BJ (cell line): ENCODE data around the gene SMARCB1. TPM values are rescaled to one million over a fixed set of nuclear protein-coding genes. Genes with fewer than 3 reads are reported as not detected.

Experiments
- CTCF ChIA-PET: fragments of 350-600 bp; formaldehyde crosslinking; extraction: SDS; loops from one replicate; lab custom pipeline; 2021; ENCODE audit warnings: antibody characterized with exemption, inconsistent platforms; lab: Yijun Ruan, JAX
- POLR2A ChIA-PET: fragments of 300-600 bp; sonication (Branson Sonifier 250); formaldehyde crosslinking; extraction: SDS; loops from one replicate; lab custom pipeline; 2021; ENCODE audit warnings: antibody characterized with exemption; lab: Charles Lee
- DNase-seq: peaks from one replicate; pipeline ENCODE4 v3.0.0-alpha.2; 2011; ENCODE audit warnings: low read depth
- H3K27me3 ChIP-seq: 2 replicates; pipeline ENCODE4 v1.6.0; 2011; ENCODE audit warnings: low read length; ENCODE audit not compliant: control insufficient read depth, insufficient read depth
- H3K36me3 ChIP-seq: 2 replicates; pipeline ENCODE4 v1.5.1; 2011; ENCODE audit warnings: low read length; ENCODE audit not compliant: control insufficient read depth, insufficient read depth
- H3K4me3 ChIP-seq: 2 replicates; pipeline ENCODE4 v1.5.1; 2011; ENCODE audit warnings: low read depth, mild to moderate bottlenecking, control low read depth, low read length
- polyA plus RNA-seq: library from polyadenylated mRNA; depleted of rRNA; stranded (reverse); fragments of >200 nt; gene quantifications from 2 replicates; pipeline ENCODE4 v1.2.3, GENCODE V29; 2011
- TF ChIP-seq, protein P1 (sequence below): IDR thresholded peaks from 2 replicates; pipeline ENCODE4 v1.5.1; 2011; ENCODE audit warnings: low read depth, mild to moderate bottlenecking, control low read depth, inconsistent platforms, low read length, moderate library complexity; ENCODE audit not compliant: insufficient read depth

SMARCB1 gene
- polyA plus RNA-seq, 1 experiment: 174 TPM

DNA sequence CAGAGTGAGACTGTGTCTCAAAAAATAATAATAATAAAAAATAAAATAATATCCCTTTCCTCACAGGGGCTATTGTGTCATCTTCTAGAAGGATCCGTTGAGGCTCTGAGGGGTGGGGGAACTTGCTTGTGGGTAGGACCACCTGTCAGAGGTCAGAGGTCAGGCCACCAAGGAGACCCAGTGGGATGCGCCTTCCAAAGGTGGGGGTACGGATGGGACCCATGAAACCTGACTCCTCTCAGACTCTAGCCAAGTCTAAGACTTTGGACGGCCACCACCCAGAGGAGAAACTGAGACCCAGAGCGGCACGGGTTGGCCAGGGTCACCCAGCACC lies 14.5 kb upstream of the SMARCB1 start:
- no peak for DNase-seq
- POLR2A ChIA-PET: no interaction called here
- Histone ChIP-seq H3K4me3 (peak overlapping the region; percentile 52), H3K27me3 (no peaks in the 10 kb centered on the region), H3K36me3 (no peaks in the 10 kb centered on the region)
- TF ChIP-seq, protein P1, sequence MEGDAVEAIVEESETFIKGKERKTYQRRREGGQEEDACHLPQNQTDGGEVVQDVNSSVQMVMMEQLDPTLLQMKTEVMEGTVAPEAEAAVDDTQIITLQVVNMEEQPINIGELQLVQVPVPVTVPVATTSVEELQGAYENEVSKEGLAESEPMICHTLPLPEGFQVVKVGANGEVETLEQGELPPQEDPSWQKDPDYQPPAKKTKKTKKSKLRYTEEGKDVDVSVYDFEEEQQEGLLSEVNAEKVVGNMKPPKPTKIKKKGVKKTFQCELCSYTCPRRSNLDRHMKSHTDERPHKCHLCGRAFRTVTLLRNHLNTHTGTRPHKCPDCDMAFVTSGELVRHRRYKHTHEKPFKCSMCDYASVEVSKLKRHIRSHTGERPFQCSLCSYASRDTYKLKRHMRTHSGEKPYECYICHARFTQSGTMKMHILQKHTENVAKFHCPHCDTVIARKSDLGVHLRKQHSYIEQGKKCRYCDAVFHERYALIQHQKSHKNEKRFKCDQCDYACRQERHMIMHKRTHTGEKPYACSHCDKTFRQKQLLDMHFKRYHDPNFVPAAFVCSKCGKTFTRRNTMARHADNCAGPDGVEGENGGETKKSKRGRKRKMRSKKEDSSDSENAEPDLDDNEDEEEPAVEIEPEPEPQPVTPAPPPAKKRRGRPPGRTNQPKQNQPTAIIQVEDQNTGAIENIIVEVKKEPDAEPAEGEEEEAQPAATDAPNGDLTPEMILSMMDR: no peak
- CTCF ChIA-PET: interaction anchor here (3.6 to 14.8 kb wide), 2 partner anchors 76 to 85 kb away, joined by 34 to 272 read pairs; partner anchors contain the start of gene SLC2A11

DNA sequence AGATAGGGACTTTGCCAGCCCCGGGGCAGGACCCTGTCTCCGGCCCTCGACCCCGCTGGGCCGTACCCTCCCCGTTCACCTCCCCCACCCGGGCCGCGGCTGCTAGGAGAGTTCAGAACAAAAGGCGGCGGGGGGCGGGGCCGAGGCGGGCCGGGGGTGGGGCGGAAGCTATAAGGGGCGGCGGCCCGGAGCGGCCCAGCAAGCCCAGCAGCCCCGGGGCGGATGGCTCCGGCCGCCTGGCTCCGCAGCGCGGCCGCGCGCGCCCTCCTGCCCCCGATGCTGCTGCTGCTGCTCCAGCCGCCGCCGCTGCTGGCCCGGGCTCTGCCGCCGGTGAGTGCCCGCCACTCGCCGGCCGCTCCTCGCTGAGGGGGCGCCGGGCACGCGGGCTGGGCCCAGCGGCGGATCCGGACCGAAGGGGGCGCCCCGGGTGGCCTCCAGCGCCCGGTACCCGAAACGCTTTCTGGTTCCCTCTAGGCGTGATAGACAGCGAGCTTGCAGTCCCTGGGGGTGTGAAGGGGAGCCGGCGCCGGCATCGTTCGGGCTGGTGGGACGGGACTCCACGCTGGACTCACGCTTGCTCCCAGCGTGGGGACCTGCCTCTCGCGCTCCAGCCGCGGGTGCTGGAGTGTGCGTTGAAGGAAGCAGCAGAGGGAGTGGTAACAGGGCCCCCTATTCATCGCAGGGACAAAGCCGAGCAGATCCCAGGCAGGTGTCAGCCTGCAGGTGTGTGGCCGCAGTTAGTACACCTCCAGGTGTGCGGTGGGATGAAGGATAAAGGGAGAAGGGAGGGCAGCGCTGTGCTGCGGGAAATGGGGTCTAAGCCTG lies 13.9 kb upstream of the SMARCB1 start, which contains the start of gene MMP11:
Gene MMP11 (plus strand): TSS at position 201 of the 825 bp plus-strand sequence. CDS start 22 bp downstream, at position 223.
- Histone ChIP-seq H3K36me3 (no peaks in the 10 kb centered on the region), H3K4me3 (peak within 1 kb of the TSS; percentile 52), H3K27me3 (no peaks in the 10 kb centered on the region)
- ChIA-PET POLR2A (no interaction called here), CTCF (interaction anchor here (14.8 kb wide), 1 partner anchor 75 kb away, joined by 272 read pairs; no protein-coding TSS in a partner anchor)
- DNase-seq: no peak
- TF ChIP-seq, protein P1: no peak

DNA sequence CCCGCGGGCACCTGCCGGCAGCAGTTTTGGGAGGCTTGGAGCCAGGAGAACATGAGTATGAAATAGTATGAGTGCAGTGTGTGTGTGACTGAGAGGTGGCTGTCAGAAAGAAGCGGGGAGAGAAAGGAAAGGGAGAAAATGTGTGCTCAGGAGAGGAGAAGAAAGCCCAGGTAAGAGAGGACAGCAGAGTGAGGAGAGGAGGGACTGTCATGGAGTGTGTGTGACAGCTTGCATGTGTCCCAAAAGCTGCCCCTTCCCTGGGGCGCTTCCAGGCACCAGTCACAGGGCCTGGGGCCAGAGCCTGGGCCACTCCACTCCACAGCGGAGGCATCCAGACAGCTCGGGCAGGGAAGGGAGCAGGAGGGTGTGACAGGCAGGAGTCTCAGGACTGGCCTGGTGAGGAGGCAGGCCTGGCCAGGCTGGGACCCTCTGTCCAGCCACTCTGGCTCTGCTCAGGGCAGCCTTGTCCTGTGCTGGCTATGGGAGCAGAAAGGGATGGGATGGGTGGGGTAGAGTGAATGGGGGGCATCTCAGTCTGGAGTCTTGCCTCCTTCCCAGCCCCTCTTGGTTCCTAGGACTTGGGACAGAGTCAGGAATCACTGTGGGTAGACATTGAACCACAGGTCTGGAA lies 13.2 kb upstream of the SMARCB1 start:
- CTCF ChIA-PET: interaction anchor here (1.6 to 14.8 kb wide), 3 partner anchors 12 to 120 kb away, joined by 6 to 272 read pairs (median 7); partner anchors contain the start of gene SMARCB1
- TF ChIP-seq, protein P1: no peak
- peak overlapping the region; percentile 52 for H3K4me3 ChIP-seq
- POLR2A ChIA-PET: no interaction called here
- no peaks in the 10 kb centered on the region for H3K27me3 ChIP-seq
- DNase-seq: no peak
- H3K36me3 ChIP-seq: no peaks in the 10 kb centered on the region

DNA sequence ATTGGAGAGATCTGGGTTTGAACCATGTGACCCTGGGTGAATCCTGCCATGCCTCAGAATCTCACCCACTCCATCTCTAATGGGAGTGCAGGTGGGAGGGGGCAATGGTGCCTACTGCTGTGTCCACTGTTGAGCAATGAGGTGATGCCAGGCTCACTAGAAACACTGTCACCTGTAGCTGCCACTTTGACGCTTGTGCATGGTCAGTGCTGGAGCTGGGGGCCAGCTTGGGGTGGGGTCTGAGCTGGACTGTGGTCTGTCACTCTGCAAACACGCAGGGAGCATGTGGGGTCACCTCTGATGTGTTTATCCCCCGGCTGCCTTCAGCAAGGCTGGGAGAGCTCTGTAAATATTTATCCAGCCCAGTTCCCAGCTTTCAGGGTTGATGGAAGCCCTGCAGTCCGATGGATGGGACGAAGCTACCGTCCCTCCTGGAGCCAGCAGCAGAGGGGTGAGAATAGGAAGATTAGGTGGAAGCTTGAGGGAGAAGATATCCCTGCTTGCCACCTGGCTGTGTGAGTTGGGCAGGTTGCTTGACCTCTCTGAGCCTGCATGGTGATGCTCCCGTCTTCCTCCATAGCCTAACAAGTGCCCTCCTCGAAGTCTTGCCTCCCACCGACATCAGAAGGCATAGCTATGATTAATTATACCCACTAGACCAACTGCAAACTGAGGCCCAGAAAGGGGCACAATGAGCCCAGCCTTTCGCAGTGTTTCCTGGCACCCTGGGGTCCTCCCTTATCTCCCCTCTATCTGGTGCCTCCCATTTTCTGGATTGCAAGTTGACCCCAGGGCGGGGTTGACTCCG lies 12.4 kb upstream of the SMARCB1 start:
- ChIA-PET CTCF (interaction anchor here (1.1 to 14.8 kb wide), 6 partner anchors 9 to 119 kb away, joined by 4 to 272 read pairs (median 5); partner anchors contain the start of gene SMARCB1), POLR2A (interaction anchor here (0.5 to 0.6 kb wide), 2 partner anchors 9 to 11 kb away, joined by 3 to 4 read pairs; no protein-coding TSS in a partner anchor)
- Histone ChIP-seq H3K27me3 (no peaks in the 10 kb centered on the region), H3K4me3 (peak overlapping the region; percentile 52), H3K36me3 (no peaks in the 10 kb centered on the region)
- no peak for DNase-seq
- TF ChIP-seq, protein P1: no peak
